CD4-positive, alpha-beta T cell (primary cell): ENCODE measurements around the gene PROX2. TPM values are rescaled to one million over a fixed set of nuclear protein-coding genes. Genes with fewer than 3 reads are reported as not detected.

Source experiments
- ATAC-seq: fragments of 200-7000 bp; cut with Tn5 transposase; one replicate; pipeline ENCODE4 v1.10.0; 2022; ENCODE audit warnings: mild to moderate bottlenecking; ENCODE audit not compliant: poor library complexity
- CTCF ChIA-PET: fragments of 350-600 bp; sonication (Branson Sonifier 250); formaldehyde crosslinking; loops from one replicate; lab custom pipeline; 2021; ENCODE audit warnings: antibody characterized with exemption, inconsistent platforms; lab: Charles Lee
- POLR2A ChIA-PET: fragments of 350-600 bp; sonication (Branson Sonifier 250); formaldehyde crosslinking; loops from one replicate; lab custom pipeline; 2021; ENCODE audit warnings: antibody characterized with exemption, inconsistent platforms; lab: Charles Lee
- DNase-seq, 14 experiments: peaks; one replicate each; pipeline ENCODE4 v3.0.0-alpha.2; 2013 to 2020; ENCODE audit warnings: mixed read lengths in 2 of 14
- H3K27ac ChIP-seq, 2 donors: one replicate each; pipeline versions ENCODE4 v1.5.1 to v1.7.0; 2013; ENCODE audit warnings: low read length in 2 of 2, low read depth in 1 of 2, mild to moderate bottlenecking in 1 of 2
- H3K27me3 ChIP-seq, 2 experiments: 1 replicate in 1 of 2; 2 replicates in 1 of 2; pipeline versions ENCODE4 v1.6.1 to v1.7.0; 2013; ENCODE audit warnings: low read length in 2 of 2, control low read depth in 1 of 2, mild to moderate bottlenecking in 1 of 2, moderate library complexity in 1 of 2; ENCODE audit not compliant: insufficient read depth in 2 of 2, control insufficient read depth in 1 of 2
- H3K36me3 ChIP-seq: one replicate; pipeline ENCODE4 v1.6.1; 2013; ENCODE audit warnings: low read length, control low read depth; ENCODE audit not compliant: insufficient read depth
- H3K4me1 ChIP-seq: one replicate; pipeline ENCODE4 v1.6.1; 2013; ENCODE audit warnings: low read length, control low read depth; ENCODE audit not compliant: insufficient read depth
- H3K4me3 ChIP-seq: one replicate; pipeline ENCODE4 v1.5.1; 2013; ENCODE audit warnings: mild to moderate bottlenecking, low read length, moderate library complexity
- H3K9me3 ChIP-seq, 2 experiments: 1 replicate in 1 of 2; 2 replicates in 1 of 2; pipeline versions ENCODE4 v1.6.1 to v1.7.0; 2013; ENCODE audit warnings: low read length in 2 of 2, mild to moderate bottlenecking in 2 of 2, control low read depth in 1 of 2, moderate library complexity in 1 of 2; ENCODE audit not compliant: control insufficient read depth in 1 of 2, insufficient read depth in 1 of 2
- H3K27ac Mint-ChIP-seq: one replicate; pipeline ENCODE4 v1.8.0; 2020; ENCODE audit warnings: mixed read lengths
- H3K27me3 Mint-ChIP-seq: one replicate; pipeline ENCODE4 v1.8.0; 2021; ENCODE audit warnings: mixed read lengths
- H3K36me3 Mint-ChIP-seq: one replicate; pipeline ENCODE4 v1.8.0; 2021; ENCODE audit warnings: low read depth, mixed read lengths
- H3K4me1 Mint-ChIP-seq: one replicate; pipeline ENCODE4 v1.8.0; 2021; ENCODE audit warnings: low read depth, mixed read lengths
- H3K4me3 Mint-ChIP-seq: one replicate; pipeline ENCODE4 v1.8.0; 2020; ENCODE audit warnings: mild to moderate bottlenecking, mixed read lengths
- H3K9me3 Mint-ChIP-seq: one replicate; pipeline ENCODE4 v1.8.0; 2020; ENCODE audit warnings: mixed read lengths
- intact Hi-C, 2 experiments: fragments of 100-400 bp; cut with DNase I in 1 of 2; cut with micrococcal nuclease in 1 of 2; formaldehyde crosslinking; loops; one replicate each; pipeline versions ENCODE4 v1.15.1 to v1.9.0; 2023 to 2025; cut with DNase I, micrococcal nuclease
- total RNA-seq, 174 experiments: library from RNA in 2 of 174; stranded (reverse) in 2 of 174; gene quantifications; one replicate each; pipeline ENCODE4 v1.2.3 and lab custom pipeline; 2021 to 2026
- TF ChIP-seq, protein P1 (sequence below): fragments of 200-600 bp; IDR thresholded peaks from one replicate; pipeline ENCODE4 v1.8.0; 2022; ENCODE audit warnings: antibody characterized with exemption, mild to moderate bottlenecking

PROX2 gene
- total RNA-seq, 2 experiments from 2014 or later: 0.25 TPM; not detected in 1

GRCh38 chr14:74920281-74920680 is 44.3 kb upstream of the PROX2 start:
- Mint-ChIP-seq H3K36me3 (no peaks in the 10 kb centered on the region), H3K27ac (no peak overlapping the region), H3K9me3 (no peaks in the 10 kb centered on the region), H3K27me3 (peaks cover 8% of the 10 kb centered on the region), H3K4me3 (no peak overlapping the region), H3K4me1 (peaks cover 10% of the 10 kb centered on the region)
- Histone ChIP-seq H3K4me3 (no peak overlapping the region), H3K4me1 (peaks cover 16% of the 10 kb centered on the region), H3K36me3 (no peaks in the 10 kb centered on the region), H3K9me3 (no peaks in the 10 kb centered on the region), H3K27ac (no peak overlapping the region), H3K27me3 (no peaks in the 10 kb centered on the region)
- POLR2A ChIA-PET: no interaction called here
- intact Hi-C loops: no loop called here
- TF ChIP-seq, protein P1, sequence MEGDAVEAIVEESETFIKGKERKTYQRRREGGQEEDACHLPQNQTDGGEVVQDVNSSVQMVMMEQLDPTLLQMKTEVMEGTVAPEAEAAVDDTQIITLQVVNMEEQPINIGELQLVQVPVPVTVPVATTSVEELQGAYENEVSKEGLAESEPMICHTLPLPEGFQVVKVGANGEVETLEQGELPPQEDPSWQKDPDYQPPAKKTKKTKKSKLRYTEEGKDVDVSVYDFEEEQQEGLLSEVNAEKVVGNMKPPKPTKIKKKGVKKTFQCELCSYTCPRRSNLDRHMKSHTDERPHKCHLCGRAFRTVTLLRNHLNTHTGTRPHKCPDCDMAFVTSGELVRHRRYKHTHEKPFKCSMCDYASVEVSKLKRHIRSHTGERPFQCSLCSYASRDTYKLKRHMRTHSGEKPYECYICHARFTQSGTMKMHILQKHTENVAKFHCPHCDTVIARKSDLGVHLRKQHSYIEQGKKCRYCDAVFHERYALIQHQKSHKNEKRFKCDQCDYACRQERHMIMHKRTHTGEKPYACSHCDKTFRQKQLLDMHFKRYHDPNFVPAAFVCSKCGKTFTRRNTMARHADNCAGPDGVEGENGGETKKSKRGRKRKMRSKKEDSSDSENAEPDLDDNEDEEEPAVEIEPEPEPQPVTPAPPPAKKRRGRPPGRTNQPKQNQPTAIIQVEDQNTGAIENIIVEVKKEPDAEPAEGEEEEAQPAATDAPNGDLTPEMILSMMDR: no peak
- CTCF ChIA-PET: no interaction called here
- ATAC-seq (no peak), DNase-seq (no peak)

DNA sequence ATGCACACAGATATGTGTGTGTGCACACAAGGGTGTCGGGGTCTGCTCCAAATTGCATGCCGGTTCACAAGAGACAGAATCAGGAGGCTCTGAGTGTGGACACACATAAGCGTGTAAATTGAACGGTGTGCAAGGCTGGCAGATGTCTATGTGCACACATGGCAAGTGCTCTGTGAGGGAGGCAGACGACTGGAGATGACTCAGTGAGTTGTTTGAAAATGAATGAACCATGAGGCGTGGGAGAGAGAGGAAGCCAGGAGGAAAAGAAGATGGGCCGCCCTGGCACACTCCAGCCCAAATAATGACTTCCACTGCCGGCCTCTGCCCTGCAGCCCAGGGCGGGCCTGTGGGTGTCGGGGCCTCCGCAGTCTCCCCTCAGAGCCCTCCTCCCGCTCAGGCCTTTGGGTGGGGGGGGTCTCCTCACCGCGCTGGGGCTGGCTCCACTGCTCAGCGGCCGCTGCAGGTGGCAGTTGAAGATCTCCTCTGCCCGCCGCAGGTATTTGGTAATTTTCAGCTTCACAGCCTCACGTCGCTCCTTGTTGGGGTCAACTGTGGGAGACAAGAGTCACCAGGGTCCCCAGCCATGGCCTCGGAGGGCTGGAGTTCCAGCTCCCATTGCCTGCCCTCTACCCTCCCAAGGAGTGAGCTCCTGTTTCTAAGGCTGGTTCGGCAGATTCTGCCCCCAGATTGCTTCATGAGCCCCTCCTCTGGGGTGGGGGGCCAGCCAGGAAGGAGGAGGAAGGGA is 43.6 kb upstream of the PROX2 start:
- H3K27ac Mint-ChIP-seq: no peak overlapping the region
- DNase-seq (no peak), ATAC-seq (no peak)
- Histone ChIP-seq H3K9me3 (no peaks in the 10 kb centered on the region), H3K27ac (no peak overlapping the region), H3K36me3 (no peaks in the 10 kb centered on the region), H3K27me3 (no peaks in the 10 kb centered on the region), H3K4me3 (no peak overlapping the region), H3K4me1 (peaks cover 16% of the 10 kb centered on the region)
- H3K4me1 Mint-ChIP-seq: peaks cover 10% of the 10 kb centered on the region
- CTCF ChIA-PET: no interaction called here
- peaks cover 8% of the 10 kb centered on the region for H3K27me3 Mint-ChIP-seq
- no peaks in the 10 kb centered on the region for H3K36me3 Mint-ChIP-seq
- TF ChIP-seq, protein P1: no peak
- intact Hi-C loops: no loop called here
- H3K9me3 Mint-ChIP-seq: no peaks in the 10 kb centered on the region
- peak overlapping the region; percentile 4 for H3K4me3 Mint-ChIP-seq
- POLR2A ChIA-PET: no interaction called here

GRCh38 chr14:74918380-74918779 is 42.4 kb upstream of the PROX2 start:
- DNase-seq: no peak
- peaks cover 11% of the 10 kb centered on the region for H3K4me1 ChIP-seq
- no peaks in the 10 kb centered on the region for H3K27me3 ChIP-seq
- no peaks in the 10 kb centered on the region for H3K36me3 ChIP-seq
- Mint-ChIP-seq H3K27me3 (peaks cover under 1% of the 10 kb centered on the region), H3K27ac (no peak overlapping the region), H3K4me1 (peaks cover 2% of the 10 kb centered on the region), H3K4me3 (no peak overlapping the region), H3K36me3 (no peaks in the 10 kb centered on the region), H3K9me3 (no peaks in the 10 kb centered on the region)
- TF ChIP-seq, protein P1: no peak
- H3K27ac ChIP-seq: no peak overlapping the region
- POLR2A ChIA-PET: no interaction called here
- intact Hi-C loops: no loop called here
- no peaks in the 10 kb centered on the region for H3K9me3 ChIP-seq
- no peak overlapping the region for H3K4me3 ChIP-seq
- ATAC-seq: no peak
- CTCF ChIA-PET: interaction anchor here (0.6 kb wide), 1 partner anchor 785 kb away, joined by 3 read pairs; no protein-coding TSS in a partner anchor
